HG03469 (cell line): ENCODE data around the gene RAD51.

Experiments used
- ATAC-seq: cut with Tn5 transposase; IDR thresholded peaks from one replicate; pipeline ENCODE4 v1.9.1; 2021; ENCODE audit warnings: mild to moderate bottlenecking, moderate library complexity, moderate number of reproducible peaks; ENCODE audit not compliant: unreplicated experiment

Gene RAD51

GRCh38 chr15:40756938-40757337 is 62.0 kb downstream of the RAD51 start:
- ATAC-seq, result no peak

- ATAC-seq, result no peak
Observed at GRCh38 chr15:40759961-40760360, 65.0 kb downstream of the RAD51 start.

GRCh38 chr15:40762919-40763800 is 68.2 kb downstream of the RAD51 start:
- ATAC-seq, result no peak

GRCh38 chr15:40763801-40764628 is 69.0 kb downstream of the RAD51 start, which contains the start of gene GCHFR:
Gene GCHFR, plus strand, starts transcription at chr15:40764068. Its CDS starts 113 bp downstream, at chr15:40764181.
- ATAC-seq, result no peak

- no peak for ATAC-seq
Observed at GRCh38 chr15:40764629-40765103, 69.7 kb downstream of the RAD51 start.

- no peak for ATAC-seq
Observed at GRCh38 chr15:40766194-40766815, 71.3 kb downstream of the RAD51 start.

DNA sequence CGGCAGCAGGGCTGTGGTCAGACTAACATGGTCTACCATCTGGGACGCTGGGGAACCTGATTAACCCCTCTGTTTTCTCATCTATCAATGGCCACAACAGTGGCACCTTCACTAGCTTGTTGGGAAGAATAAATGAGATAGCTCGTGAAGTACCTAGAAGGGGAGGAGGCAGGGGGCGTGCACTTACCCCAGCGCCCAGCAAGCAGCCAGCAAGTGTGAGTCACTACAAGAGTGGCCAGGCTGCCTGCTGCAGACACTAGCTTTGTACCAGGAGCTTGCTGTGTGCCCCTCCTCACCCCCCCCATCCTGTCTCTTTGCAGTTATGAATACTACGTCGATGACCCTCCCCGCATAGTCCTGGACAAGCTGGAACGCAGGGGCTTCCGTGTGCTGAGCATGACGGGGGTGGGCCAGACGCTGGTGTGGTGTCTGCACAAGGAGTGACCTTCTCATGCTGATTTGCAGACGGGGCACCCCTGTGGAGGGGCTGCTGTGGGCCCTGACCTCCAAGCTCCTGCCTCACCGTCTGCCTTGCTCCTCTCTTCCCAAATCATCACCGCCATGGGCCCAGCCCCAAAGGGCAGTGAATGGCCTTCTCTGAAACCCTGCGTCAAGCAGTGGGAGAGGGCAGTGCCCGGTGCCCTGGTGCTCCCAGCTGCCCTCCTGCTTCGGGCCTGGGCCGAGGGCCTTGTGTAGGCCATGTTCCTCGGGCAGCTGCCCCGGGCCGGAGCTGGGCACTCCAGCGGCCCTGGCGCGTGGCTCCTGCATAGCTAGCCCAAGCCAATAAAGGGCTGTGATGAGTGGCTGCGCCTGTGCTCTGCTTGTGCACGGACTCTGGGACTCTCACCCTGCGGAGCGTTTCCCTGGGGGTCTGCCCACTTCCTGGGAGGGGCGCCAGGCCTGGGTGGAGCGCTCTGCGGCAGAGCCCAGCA is 72.2 kb downstream of the RAD51 start:
- no peak for ATAC-seq

- no peak for ATAC-seq
Observed at GRCh38 chr15:40767838-40768500, 73.0 kb downstream of the RAD51 start.

GRCh38 chr15:40768521-40769273 is 73.7 kb downstream of the RAD51 start:
- no peak for ATAC-seq

DNA sequence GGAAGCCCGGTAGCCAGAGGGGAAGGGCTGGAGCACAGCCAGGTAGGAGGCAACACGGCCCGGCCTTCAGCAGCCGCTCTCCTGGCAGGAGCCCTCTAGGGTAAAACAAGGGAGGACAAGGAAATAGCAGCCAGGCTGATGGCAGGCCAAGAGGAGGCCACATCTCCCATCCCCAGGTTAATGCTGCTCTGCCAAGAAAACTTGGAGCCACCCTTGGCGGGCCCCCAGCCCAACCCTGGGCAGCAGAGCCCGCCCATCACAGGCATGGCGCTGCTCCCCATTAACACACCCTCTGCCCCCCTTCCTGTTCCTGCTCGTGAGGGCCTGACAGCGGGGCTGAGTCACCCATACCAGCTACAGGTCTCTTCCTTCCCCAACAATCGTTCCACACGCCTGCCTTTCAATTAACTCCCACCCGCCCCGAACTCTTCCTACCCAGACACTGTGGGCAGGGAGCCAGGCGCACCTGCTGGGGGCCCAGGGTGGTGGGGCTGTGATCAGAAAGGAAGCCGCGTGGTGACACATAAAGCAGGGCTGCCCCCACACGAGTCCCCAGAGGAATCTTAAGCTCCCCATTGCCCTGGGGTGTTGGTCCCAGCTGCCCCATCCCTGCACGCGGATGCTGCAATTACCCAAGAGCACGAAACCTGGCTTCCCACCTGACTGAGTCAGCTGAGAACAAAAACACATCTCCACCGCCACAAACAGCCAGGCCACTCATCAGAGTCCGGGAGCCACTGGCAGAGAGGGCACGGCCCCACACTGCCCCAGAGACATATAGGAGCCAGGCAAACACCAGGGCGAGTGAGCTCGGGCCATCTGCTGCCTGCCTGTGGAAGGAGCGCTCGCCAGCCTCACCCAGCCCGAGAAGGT is 74.5 kb downstream of the RAD51 start, which contains the start of gene C15orf62:
Gene C15orf62 (plus strand): TSS at position 707 of the 873 bp plus-strand sequence. CDS start 516 bp downstream, outside the sequence.
- no peak for ATAC-seq

DNA sequence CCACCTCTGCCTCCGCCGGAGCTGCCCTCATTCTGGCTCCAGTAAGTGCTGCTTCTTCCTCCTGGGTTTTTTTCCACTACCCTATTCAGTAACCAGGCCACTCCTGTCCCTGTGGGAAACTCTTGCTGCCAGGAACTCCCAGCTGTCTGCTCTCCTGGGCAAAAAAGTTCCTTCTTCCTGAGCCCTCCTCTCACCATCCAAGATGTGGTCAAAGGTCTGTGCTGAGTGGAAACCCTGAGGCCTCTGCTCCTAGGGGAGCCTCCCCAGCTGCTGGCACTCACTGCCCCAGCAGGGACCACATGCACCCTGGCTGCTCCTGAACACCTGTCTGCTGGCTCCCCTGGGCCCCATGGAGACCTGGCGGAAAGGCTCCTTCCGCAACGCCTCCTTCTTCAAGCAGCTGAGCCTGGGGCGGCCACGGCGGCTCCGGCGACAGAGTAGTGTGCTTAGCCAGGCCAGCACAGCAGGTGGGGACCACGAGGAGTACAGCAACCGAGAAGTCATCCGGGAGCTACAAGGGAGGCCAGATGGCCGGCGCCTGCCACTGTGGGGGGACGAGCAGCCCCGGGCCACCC is 75.3 kb downstream of the RAD51 start:
- no peak for ATAC-seq

- ATAC-seq, result no peak
Observed at GRCh38 chr15:40771242-40771641, 76.3 kb downstream of the RAD51 start.

- ATAC-seq, result no peak
Observed at GRCh38 chr15:40772014-40772413, 77.0 kb downstream of the RAD51 start.

DNA sequence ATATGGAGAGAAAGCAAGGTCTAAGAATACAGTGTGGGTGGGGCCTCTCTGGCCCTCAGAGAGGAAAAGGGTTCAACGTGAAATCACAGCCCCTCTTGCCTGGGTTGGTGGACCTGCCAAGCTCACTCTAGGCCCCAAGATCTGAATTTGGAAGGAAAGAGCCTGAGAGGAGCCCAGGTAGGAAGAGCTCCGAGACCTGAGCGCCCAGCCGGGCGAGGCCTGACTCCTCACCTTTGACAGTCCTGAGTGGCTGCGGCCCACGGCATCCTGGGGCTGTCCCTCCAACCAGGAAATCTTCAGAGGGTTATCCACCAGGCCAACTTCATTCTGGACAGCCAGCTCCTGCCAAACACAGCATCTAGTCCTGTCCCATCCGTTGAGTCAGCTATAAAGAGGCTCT is 78.5 kb downstream of the RAD51 start:
- ATAC-seq, result no peak

GRCh38 chr15:40773902-40774301 is 78.9 kb downstream of the RAD51 start:
- no peak for ATAC-seq

GRCh38 chr15:40775007-40775406 is 80.0 kb downstream of the RAD51 start:
- no peak for ATAC-seq
